AG04450 (cell line): ENCODE data around the gene SAPCD2. TPM values are rescaled to one million over a fixed set of nuclear protein-coding genes. Genes with fewer than 3 reads are reported as not detected.

Experiments used
- CTCF ChIA-PET: fragments of 300-600, 350-600 bp; formaldehyde crosslinking; extraction: SDS; loops from one replicate; lab custom pipeline; 2022; ENCODE audit warnings: antibody characterized with exemption, inconsistent platforms; lab: Charles Lee
- POLR2A ChIA-PET: fragments of 350-600 bp; formaldehyde crosslinking; extraction: SDS; loops from one replicate; lab custom pipeline; 2021; ENCODE audit warnings: antibody characterized with exemption, inconsistent platforms; lab: Yijun Ruan, JAX
- DNase-seq: peaks from one replicate; pipeline ENCODE4 v3.0.0-alpha.2; 2011; ENCODE audit warnings: low read depth, low spot score
- H3K27ac ChIP-seq: one replicate; pipeline ENCODE4 v1.5.1; 2012; ENCODE audit warnings: low read depth, low read length, control low read depth
- H3K27me3 ChIP-seq: one replicate; pipeline ENCODE4 v1.6.0; 2012; ENCODE audit warnings: low read length; ENCODE audit not compliant: control insufficient read depth, insufficient read depth
- H3K4me3 ChIP-seq: 2 replicates; pipeline ENCODE4 v1.5.1; 2011; ENCODE audit warnings: mild to moderate bottlenecking, low read depth, low read length, control low read depth
- H3K9me3 ChIP-seq: 2 replicates; pipeline ENCODE4 v1.5.1; 2012; ENCODE audit warnings: low read length; ENCODE audit not compliant: control insufficient read depth, insufficient read depth
- polyA plus RNA-seq: library from polyadenylated mRNA; depleted of rRNA; stranded (reverse); fragments of >200 nt; gene quantifications from 2 replicates; pipeline ENCODE4 v1.2.3, GENCODE V29; 2011
- TF ChIP-seq, protein P1 (sequence below): IDR thresholded peaks from 2 replicates; pipeline ENCODE4 v1.5.1; 2011; ENCODE audit warnings: low read depth, low read length, control low read depth, inconsistent platforms

Gene SAPCD2
- polyA plus RNA-seq, 1 experiment, result 1.5 TPM

DNA sequence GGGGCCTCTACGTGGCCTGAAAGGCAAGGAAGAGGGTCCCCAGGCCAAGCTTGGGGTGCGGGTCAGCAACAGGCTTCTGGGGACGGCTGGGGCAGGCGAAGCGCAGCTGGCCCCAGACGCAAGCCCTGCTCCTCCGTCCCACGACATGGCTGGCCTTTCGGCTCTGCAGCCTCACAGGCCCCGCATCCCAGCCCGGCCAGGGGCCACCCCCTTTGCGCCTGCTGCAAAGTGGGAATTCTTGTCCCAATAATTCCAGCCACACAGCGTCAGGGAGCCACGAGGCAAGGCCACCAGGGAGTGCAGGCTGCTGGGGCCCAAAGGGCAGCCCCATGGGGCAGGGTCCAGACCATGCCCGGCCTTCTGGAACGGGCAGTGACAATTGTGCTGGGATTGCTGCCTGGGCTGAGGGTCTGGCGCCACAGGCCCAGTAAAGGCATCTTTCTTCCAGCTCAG is 15.4 kb downstream of the SAPCD2 start:
- no peaks in the 10 kb centered on the region; the same call in 1 of the 2 replicates for H3K9me3 ChIP-seq
- ChIA-PET CTCF (interaction anchor here (1.5 to 5.0 kb wide), 3 partner anchors 8 to 26 kb away, joined by 7 to 58 read pairs (median 15); no protein-coding TSS in a partner anchor), POLR2A (interaction anchor here (1.1 kb wide), 1 partner anchor 327 kb away, joined by 4 read pairs; no protein-coding TSS in a partner anchor)
- no peak overlapping the region for H3K4me3 ChIP-seq
- no peak overlapping the region for H3K27ac ChIP-seq
- no peak for DNase-seq
- TF ChIP-seq, protein P1, sequence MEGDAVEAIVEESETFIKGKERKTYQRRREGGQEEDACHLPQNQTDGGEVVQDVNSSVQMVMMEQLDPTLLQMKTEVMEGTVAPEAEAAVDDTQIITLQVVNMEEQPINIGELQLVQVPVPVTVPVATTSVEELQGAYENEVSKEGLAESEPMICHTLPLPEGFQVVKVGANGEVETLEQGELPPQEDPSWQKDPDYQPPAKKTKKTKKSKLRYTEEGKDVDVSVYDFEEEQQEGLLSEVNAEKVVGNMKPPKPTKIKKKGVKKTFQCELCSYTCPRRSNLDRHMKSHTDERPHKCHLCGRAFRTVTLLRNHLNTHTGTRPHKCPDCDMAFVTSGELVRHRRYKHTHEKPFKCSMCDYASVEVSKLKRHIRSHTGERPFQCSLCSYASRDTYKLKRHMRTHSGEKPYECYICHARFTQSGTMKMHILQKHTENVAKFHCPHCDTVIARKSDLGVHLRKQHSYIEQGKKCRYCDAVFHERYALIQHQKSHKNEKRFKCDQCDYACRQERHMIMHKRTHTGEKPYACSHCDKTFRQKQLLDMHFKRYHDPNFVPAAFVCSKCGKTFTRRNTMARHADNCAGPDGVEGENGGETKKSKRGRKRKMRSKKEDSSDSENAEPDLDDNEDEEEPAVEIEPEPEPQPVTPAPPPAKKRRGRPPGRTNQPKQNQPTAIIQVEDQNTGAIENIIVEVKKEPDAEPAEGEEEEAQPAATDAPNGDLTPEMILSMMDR, result no peak
- H3K27me3 ChIP-seq, result peaks cover 57% of the 10 kb centered on the region

DNA sequence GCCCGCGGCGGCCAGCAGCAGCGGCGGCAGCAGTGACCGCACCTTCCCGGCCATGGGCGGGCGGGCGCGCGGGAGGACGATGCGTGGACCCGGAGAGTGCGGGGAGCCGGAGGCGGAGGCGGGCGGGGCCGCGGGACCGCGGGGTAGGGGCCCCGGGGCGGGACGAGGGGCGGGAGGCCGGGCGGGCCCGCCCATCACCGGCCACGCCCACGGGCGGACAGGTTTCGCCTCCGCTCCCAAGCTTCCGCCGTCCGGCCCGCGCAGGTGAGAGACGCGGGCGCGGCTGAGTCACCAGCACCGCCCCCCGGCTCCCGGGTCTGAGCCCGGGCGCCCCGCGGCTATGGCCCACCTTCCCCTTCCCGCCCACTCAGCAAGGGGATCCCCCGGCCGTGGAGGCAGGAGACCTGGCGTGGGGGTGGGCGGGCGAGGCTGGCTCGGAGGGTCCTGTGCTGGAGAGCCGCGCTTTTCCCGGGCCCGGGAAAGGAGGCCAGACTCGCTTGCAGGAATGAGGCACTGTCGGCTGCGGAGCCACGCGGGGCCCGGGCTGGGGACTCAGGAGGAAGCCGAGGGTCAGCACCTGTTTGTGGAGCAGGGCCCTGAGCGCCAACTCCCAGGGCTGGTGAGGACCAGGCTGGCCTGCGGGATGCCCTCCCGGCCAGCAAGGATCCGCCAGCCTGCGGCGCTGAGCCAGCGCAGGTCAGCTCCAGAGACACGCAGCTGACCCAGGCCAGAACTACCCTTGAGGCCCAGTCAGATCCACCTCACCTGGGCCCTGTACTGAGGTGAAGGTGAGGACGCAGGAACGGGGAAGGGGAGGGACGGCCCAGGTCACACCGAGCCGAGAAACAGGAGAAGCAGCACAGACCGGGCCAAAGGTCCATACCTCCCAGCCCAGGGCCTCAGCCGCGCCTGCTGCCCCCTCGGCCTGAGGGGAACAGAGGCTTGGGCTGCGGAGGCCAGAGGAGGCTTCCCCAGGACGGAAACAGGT is 16.1 kb downstream of the SAPCD2 start, which contains the start of gene ENTPD2:
Gene ENTPD2, minus strand, starts transcription at position 118 of the 988 bp plus-strand sequence. Its CDS starts 64 bp downstream, at position 54.
- Histone ChIP-seq H3K27me3 (peaks cover 64% of the 10 kb centered on the region), H3K9me3 (no peaks in the 10 kb centered on the region; the same call in 1 of the 2 replicates), H3K27ac (no peak within 1 kb of the TSS), H3K4me3 (no peak within 1 kb of the TSS)
- TF ChIP-seq, protein P1, result no peak
- POLR2A ChIA-PET, result interaction anchor here (0.6 kb wide), 1 partner anchor 16 kb away, joined by 6 read pairs; the partner anchor contains the start of gene SAPCD2
- no peak for DNase-seq
- CTCF ChIA-PET, result interaction anchor here (1.7 to 5.0 kb wide), 2 partner anchors 12 to 25 kb away, joined by 7 to 58 read pairs; no protein-coding TSS in a partner anchor

DNA sequence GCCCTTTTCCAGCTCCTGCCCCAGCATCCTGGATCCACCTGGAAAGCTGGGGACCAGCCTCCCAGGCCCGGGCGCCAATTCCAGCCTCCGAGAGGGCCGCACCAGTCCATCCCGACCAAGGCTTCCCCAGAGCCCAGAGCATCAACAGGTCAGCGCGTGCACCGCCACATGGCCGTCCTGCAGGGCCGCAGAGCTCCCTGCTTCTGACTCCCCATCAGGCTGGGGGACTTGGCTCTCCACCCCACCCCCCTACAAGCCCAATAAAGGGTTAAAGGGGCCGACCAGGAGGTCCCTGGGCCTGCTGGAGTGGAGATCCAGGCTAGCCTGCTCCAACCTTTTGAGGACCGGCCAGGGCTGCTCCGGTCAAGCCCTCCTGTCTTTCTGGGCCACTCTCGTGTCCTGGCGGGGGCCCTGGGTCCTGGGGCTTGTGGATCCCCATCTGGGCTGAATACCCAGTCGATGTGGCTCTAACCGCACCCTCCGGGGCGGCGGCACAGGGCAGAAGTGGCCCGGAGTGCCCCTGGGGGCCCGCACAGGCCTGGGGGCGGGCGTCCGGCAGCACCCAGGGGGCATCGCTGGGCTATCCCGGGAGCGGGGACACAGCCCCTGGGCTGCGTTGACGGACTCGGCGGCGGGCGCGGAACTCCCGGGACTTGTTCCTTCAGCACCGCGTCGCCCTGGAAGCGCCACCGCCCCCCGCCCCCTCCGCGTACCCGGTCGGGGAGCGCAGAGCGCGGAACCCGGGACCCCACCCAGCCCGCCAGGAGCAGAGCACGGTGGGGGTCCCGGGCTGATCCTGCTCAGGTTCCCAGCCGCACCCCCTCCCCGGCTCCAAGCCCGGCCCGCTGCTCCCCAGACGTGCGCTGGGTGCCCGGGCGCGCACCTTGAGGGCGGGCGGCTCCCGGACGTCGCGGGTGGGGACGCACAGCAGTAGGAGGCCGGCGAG is 17.1 kb downstream of the SAPCD2 start:
- Histone ChIP-seq H3K27me3 (peaks cover 66% of the 10 kb centered on the region), H3K4me3 (no peak overlapping the region), H3K27ac (no peak overlapping the region), H3K9me3 (no peaks in the 10 kb centered on the region; the same call in 1 of the 2 replicates)
- TF ChIP-seq, protein P1, result no peak
- ChIA-PET CTCF (interaction anchor here (1.5 to 5.0 kb wide), 2 partner anchors 13 to 24 kb away, joined by 5 to 58 read pairs; no protein-coding TSS in a partner anchor), POLR2A (interaction anchor here (0.6 kb wide), 1 partner anchor 17 kb away, joined by 6 read pairs; the partner anchor contains the start of gene SAPCD2)
- DNase-seq, result no peak

DNA sequence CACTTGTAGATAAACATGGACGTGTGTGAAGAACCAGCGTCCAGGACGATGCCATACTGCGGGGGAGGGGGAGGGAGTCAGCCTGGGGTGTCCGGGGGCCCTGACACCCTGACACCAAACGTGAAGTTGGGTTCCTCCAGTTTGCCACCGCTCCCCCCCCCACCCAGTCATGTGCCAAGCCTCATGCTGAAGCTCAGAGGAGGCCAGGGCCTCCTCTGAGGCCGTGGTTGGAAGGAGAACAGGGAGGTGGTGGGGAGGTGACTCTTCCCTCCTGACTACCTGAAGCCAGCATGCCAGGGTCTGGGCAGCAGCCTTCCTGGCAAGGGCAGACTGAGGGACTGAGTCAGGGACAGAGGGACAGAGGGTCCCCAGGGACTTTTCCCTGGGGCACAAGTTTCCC is 18.1 kb downstream of the SAPCD2 start:
- no peak overlapping the region for H3K4me3 ChIP-seq
- DNase-seq, result no peak
- peaks cover 69% of the 10 kb centered on the region for H3K27me3 ChIP-seq
- ChIA-PET CTCF (interaction anchor here (1.5 to 5.0 kb wide), 2 partner anchors 14 to 23 kb away, joined by 5 to 58 read pairs; no protein-coding TSS in a partner anchor), POLR2A (no interaction called here)
- no peak overlapping the region for H3K27ac ChIP-seq
- no peaks in the 10 kb centered on the region; the same call in 1 of the 2 replicates for H3K9me3 ChIP-seq
- TF ChIP-seq, protein P1, result no peak
